H1 (cell line): ENCODE measurements around the gene MRPL32. TPM values are rescaled to one million over a fixed set of nuclear protein-coding genes. Genes with fewer than 3 reads are reported as not detected.

Experiments used
- HDAC2 ChIP-seq, 2 experiments: fragments of 300-600 bp in 1 of 2; sonication (generic) in 1 of 2; IDR thresholded peaks; 2 replicates each; pipeline ENCODE4 v1.6.1; 2011 to 2012; ENCODE audit warnings: low read depth in 2 of 2, low read length in 2 of 2, mild to moderate bottlenecking in 2 of 2, moderate library complexity in 2 of 2, borderline replicate concordance in 1 of 2, inconsistent platforms in 1 of 2
- SIN3A ChIP-seq, 2 experiments: IDR thresholded peaks in 1 of 2; conservative IDR thresholded peaks in 1 of 2; 2 replicates each; pipeline ENCODE4 v1.6.1; 2011 to 2012; ENCODE audit warnings: low read length in 2 of 2, improper control_type of control experiment in 1 of 2, low read depth in 1 of 2, mild to moderate bottlenecking in 1 of 2
- polyA plus RNA-seq, 7 experiments: library from polyadenylated mRNA; depleted of rRNA in 3 of 7; stranded (reverse) in 5 of 7; unstranded in 2 of 7; fragments of >200 nt in 5 of 7; fragments of 200-250 nt in 2 of 7; gene quantifications; 1 replicate in 5 of 7; 2 replicates in 1 of 7; 4 replicates in 1 of 7; pipeline versions ENCODE4 v1.2.1 to v1.2.3, GENCODE V29; 2011 to 2013; ENCODE audit warnings: missing spikeins in 2 of 7, mixed read lengths in 2 of 7
- total RNA-seq: library from RNA; stranded (reverse); fragmentation: NEBNext Ultra II Directional; extraction: Animal tissue kit (Norgen Biotek cat#: 25700); gene quantifications from 2 replicates; pipeline ENCODE4 v1.2.1, GENCODE V29; 2021

Gene MRPL32
- total and polyA plus RNA-seq, 2 of the 8 experiments (the other 6 are each of a cell fraction or from before 2014, with no cell fraction given): 50.9 to 97.2 TPM

DNA sequence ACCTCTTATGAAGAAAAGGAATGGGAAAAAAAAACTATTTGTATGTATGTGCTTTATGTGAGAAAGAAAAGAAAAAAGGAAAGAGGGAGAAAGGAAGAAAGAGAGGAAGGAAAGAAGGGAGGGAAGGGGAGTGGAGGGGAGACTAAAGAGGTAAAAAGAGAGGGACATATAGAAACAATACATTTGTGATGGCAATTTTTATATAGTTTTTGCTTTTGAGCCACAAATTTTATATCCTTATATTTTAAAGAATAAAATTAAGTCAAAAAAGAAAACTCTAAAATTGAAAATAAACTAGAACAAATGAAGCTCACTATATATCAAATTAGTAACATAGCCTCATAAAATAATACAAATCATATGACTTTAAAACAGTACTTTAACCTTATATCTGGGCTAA, 31.3 kb upstream of the MRPL32 start (continued):
- TF ChIP-seq SIN3A (conservative IDR thresholded peaks at IDR 0.05 in 1 of 2, IDR thresholded peaks at IDR 0.05 in 1 of 2; ENCODE audit: low read depth in 1 of 2, low read length in 2 of 2) (no peak), HDAC2 (IDR thresholded peaks at IDR 0.05; ENCODE audit: borderline replicate concordance in 1 of 2, low read depth in 2 of 2, low read length in 2 of 2) (no peak)
